HCT116 (cell line): ENCODE measurements around the gene MICAL1. TPM values are rescaled to one million over a fixed set of nuclear protein-coding genes. Genes with fewer than 3 reads are reported as not detected.

Experiments
- ATAC-seq: fragments of 200-7000 bp; cut with Tn5 transposase; 2 replicates; pipeline ENCODE4 v1.9.1; 2020; ENCODE audit warnings: mild to moderate bottlenecking, moderate library complexity
- BruUV-seq: library from RNA; stranded (reverse); fragments of 400-500 nt; replicated peaks from 2 replicates; lab custom pipeline; 2021; lab: Mats Ljungman, UMichigan
- CTCF ChIA-PET: fragments of 300-600 bp; sonication (Branson Sonifier 250); formaldehyde crosslinking; loops from one replicate; lab custom pipeline; 2021; ENCODE audit warnings: antibody characterized with exemption; lab: Charles Lee
- POLR2A ChIA-PET: fragments of 300-600, 350-600 bp; sonication (Branson Sonifier 250); formaldehyde crosslinking; loops from one replicate; lab custom pipeline; 2021; ENCODE audit warnings: antibody characterized with exemption; lab: Charles Lee
- RAD21 ChIA-PET, 2 experiments: fragments of 300-600 bp; sonication (Branson Sonifier 250); formaldehyde crosslinking; loops; one replicate each; lab custom pipeline; 2023; ENCODE audit warnings: low total read pairs in 2 of 2; ENCODE audit not compliant: uncharacterized antibody in 2 of 2, unreplicated experiment in 2 of 2, low non-redundant PET in 1 of 2; lab: Charles Lee
- DNase-seq: peaks from one replicate; pipeline ENCODE4 v3.0.0-alpha.2; 2010; ENCODE audit warnings: low read depth, low spot score
- H2AFZ ChIP-seq: fragments of 200-600 bp; shearing (Covaris generic), sonication (generic); 2 replicates; pipeline ENCODE4 v1.6.1; 2017; ENCODE audit warnings: low read depth, mixed run types, mixed read lengths, antibody characterized with exemption, low read length; ENCODE audit not compliant: poor library complexity, severe bottlenecking
- H3K27ac ChIP-seq: 2 replicates; pipeline ENCODE4 v1.5.1; 2012; ENCODE audit warnings: low read depth, low read length
- H3K27me3 ChIP-seq: fragments of 200-600 bp; sonication (generic); 2 replicates; pipeline ENCODE4 v1.6.1; 2016; ENCODE audit warnings: mixed run types, low read length, mixed read lengths; ENCODE audit not compliant: insufficient read depth
- H3K36me3 ChIP-seq, 2 experiments: fragments of 200-500 bp in 1 of 2; fragments of 200-600 bp in 1 of 2; sonication (Bioruptor generic) in 1 of 2; sonication (generic) in 1 of 2; 2 replicates each; pipeline versions ENCODE4 v1.5.1 to v1.6.1; 2014 to 2016; ENCODE audit warnings: low read length in 2 of 2, inconsistent platforms in 1 of 2, mixed read lengths in 1 of 2, mixed run types in 1 of 2; ENCODE audit not compliant: insufficient read depth in 2 of 2, control insufficient read depth in 1 of 2
- H3K4me1 ChIP-seq, 2 experiments: fragments of 200-600 bp in 1 of 2; sonication (generic) in 1 of 2; 2 replicates each; pipeline versions ENCODE4 v1.5.1 to v1.6.1; 2012 to 2017; ENCODE audit warnings: low read length in 2 of 2, inconsistent platforms in 1 of 2, mild to moderate bottlenecking in 1 of 2, mixed read lengths in 1 of 2, mixed run types in 1 of 2, moderate library complexity in 1 of 2; ENCODE audit not compliant: insufficient read depth in 2 of 2, control insufficient read depth in 1 of 2
- H3K4me2 ChIP-seq: fragments of 200-600 bp; sonication (generic); 2 replicates; pipeline ENCODE4 v1.6.1; 2017; ENCODE audit warnings: mixed run types, low read length, mixed read lengths
- H3K4me3 ChIP-seq, 2 experiments: fragments of 200-600 bp in 1 of 2; sonication (generic) in 1 of 2; replicated peaks in 1 of 2; 2 replicates each; pipeline ENCODE4 v1.5.1; 2011 to 2016; ENCODE audit warnings: low read length in 2 of 2, control low read depth in 1 of 2, low read depth in 1 of 2, mild to moderate bottlenecking in 1 of 2, mixed read lengths in 1 of 2, mixed run types in 1 of 2
- H3K79me2 ChIP-seq: fragments of 200-600 bp; sonication (generic); 2 replicates; pipeline ENCODE4 v1.6.1; 2017; ENCODE audit warnings: mild to moderate bottlenecking, mixed run types, low read length, moderate library complexity, mixed read lengths; ENCODE audit not compliant: insufficient read depth
- H3K9ac ChIP-seq: fragments of 200-600 bp; sonication (generic); 2 replicates; pipeline ENCODE4 v1.6.1; 2016; ENCODE audit warnings: low read length, mixed read lengths
- H3K9me2 ChIP-seq: fragments of 200-600 bp; sonication (generic), shearing (Covaris generic); 2 replicates; pipeline ENCODE4 v1.6.1; 2017; ENCODE audit warnings: mixed run types, mild to moderate bottlenecking, moderate library complexity; ENCODE audit not compliant: insufficient read depth
- H3K9me3 ChIP-seq, 2 experiments: fragments of 200-500 bp in 1 of 2; fragments of 200-600 bp in 1 of 2; sonication (Bioruptor generic) in 1 of 2; sonication (generic) in 1 of 2; 2 replicates each; pipeline ENCODE4 v1.6.1; 2014 to 2017; ENCODE audit warnings: low read length in 2 of 2, mixed read lengths in 2 of 2, inconsistent platforms in 1 of 2, low read depth in 1 of 2, mild to moderate bottlenecking in 1 of 2, mixed run types in 1 of 2, moderate library complexity in 1 of 2; ENCODE audit not compliant: control insufficient read depth in 1 of 2, insufficient read depth in 1 of 2
- H4K20me1 ChIP-seq: fragments of 200-600 bp; sonication (generic), shearing (Covaris generic); 2 replicates; pipeline ENCODE4 v1.6.1; 2017; ENCODE audit warnings: mixed run types, mild to moderate bottlenecking, moderate library complexity; ENCODE audit not compliant: insufficient read depth
- CBX3 ChIP-seq: IDR thresholded peaks from 2 replicates; pipeline ENCODE4 v1.6.1; 2012; ENCODE audit warnings: low read depth
- CEBPB ChIP-seq: IDR thresholded peaks from 2 replicates; pipeline ENCODE4 v1.6.1; 2012; ENCODE audit warnings: low read depth
- ELF1 ChIP-seq: IDR thresholded peaks from 2 replicates; pipeline ENCODE4 v1.6.1; 2012; ENCODE audit warnings: low read depth, borderline replicate concordance
- EZH2 ChIP-seq: fragments of 200-600 bp; sonication (generic); IDR thresholded peaks from 2 replicates; pipeline ENCODE4 v1.6.1; 2017; ENCODE audit warnings: antibody characterized with exemption, mixed run types
- POLR2A ChIP-seq: IDR thresholded peaks from 2 replicates; pipeline ENCODE4 v1.7.0; 2011; ENCODE audit warnings: borderline replicate concordance; ENCODE audit not compliant: insufficient read depth, insufficient read length; ENCODE audit errors: extremely low read depth
- RAD21 ChIP-seq: IDR thresholded peaks from 2 replicates; pipeline ENCODE4 v1.6.1; 2012; ENCODE audit warnings: low read depth, mild to moderate bottlenecking
- SIN3A ChIP-seq: IDR thresholded peaks from 2 replicates; pipeline ENCODE4 v1.6.1; 2012; ENCODE audit warnings: low read depth
- ZFX ChIP-seq: fragments of 450-650 bp; IDR thresholded peaks from 2 replicates; pipeline ENCODE4 v1.6.1; 2017
- ZNF274 ChIP-seq: fragments of 200-500 bp; sonication (Bioruptor generic); IDR thresholded peaks from 2 replicates; pipeline ENCODE4 v1.6.1; 2014; ENCODE audit warnings: mild to moderate bottlenecking, low read depth, low read length, inconsistent platforms
- intact Hi-C: fragments of 100-400 bp; cut with micrococcal nuclease; formaldehyde crosslinking; loops from 2 replicates; pipeline ENCODE4 v1.10.0; 2022
- total RNA-seq: library from RNA; stranded (reverse); gene quantifications from one replicate; pipeline ENCODE4 v1.2.1, GENCODE V29; 2021; ENCODE audit not compliant: unreplicated experiment
- TF ChIP-seq, protein P1 (sequence below): IDR thresholded peaks from 2 replicates; pipeline ENCODE4 v1.6.1; 2012
- TF ChIP-seq, protein P2 (sequence below): IDR thresholded peaks from 2 replicates; pipeline ENCODE4 v1.6.1; 2012
- TF ChIP-seq, protein P3 (sequence below), 3 experiments: fragments of 200-600 bp in 1 of 3; sonication (generic) in 1 of 3; IDR thresholded peaks in 2 of 3; conservative IDR thresholded peaks in 1 of 3; 2 replicates each; pipeline ENCODE4 v1.5.1; 2012 to 2017; ENCODE audit warnings: low read depth in 2 of 3, low read length in 2 of 3, antibody characterized with exemption in 1 of 3, borderline replicate concordance in 1 of 3, control low read depth in 1 of 3, mild to moderate bottlenecking in 1 of 3, mixed read lengths in 1 of 3, mixed run types in 1 of 3, moderate library complexity in 1 of 3; ENCODE audit not compliant: insufficient read depth in 1 of 3
- TF ChIP-seq, protein P4 (sequence below): IDR thresholded peaks from 2 replicates; pipeline ENCODE4 v1.6.1; 2012; ENCODE audit warnings: low read depth

The MICAL1 gene
- total RNA-seq, 1 experiment from 2014 or later, result 23.9 TPM

DNA sequence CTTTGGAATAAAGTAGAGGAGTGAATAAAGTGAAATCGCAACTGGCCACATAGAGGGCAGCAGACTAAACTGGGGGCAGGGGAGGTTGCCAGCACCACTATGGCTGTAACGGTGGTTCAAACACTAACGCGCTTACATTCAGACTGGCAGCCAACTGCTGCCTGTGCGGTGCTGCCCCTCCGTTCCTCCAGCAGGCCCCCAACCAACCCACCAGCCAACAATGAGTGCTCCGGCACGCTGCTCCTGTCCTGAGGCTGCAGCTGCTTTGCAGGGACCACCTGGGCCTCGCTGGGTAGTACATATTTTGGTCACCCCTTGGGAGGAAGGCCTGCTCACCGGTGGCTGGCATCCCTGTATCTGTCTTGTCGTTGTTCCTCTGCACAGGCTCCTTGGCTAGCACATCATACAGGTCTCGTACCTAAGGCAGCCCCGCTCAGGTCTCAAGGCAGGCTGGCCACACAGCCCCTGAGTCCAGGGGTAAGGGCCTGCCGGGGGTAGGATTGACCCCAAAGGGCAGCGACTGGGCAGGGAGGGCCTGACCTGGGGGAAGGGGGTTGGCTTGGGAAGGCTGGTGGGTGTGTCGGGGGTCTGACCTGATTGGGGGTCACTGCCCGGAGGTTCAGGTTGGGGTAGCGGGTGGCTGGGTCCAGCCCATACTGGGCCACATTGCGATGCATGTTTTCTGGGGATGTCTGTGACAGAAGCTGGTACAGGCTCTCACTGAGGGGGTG, 6.3 kb downstream of the MICAL1 start:
- peaks cover 2 to 5% of the 10 kb centered on the region in 2 experiments; a peak in 2 of 4 replicates for H3K36me3 ChIP-seq
- BruUV-seq, result no TSS peak
- CTCF ChIA-PET, result no interaction called here
- no peak for DNase-seq
- H3K9me2 ChIP-seq, result no peaks in the 10 kb centered on the region
- TF ChIP-seq, protein P1, sequence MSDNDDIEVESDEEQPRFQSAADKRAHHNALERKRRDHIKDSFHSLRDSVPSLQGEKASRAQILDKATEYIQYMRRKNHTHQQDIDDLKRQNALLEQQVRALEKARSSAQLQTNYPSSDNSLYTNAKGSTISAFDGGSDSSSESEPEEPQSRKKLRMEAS, result no peak
- TF ChIP-seq ZNF274, result no peak
- TF ChIP-seq POLR2A, result no peak
- TF ChIP-seq, protein P2, sequence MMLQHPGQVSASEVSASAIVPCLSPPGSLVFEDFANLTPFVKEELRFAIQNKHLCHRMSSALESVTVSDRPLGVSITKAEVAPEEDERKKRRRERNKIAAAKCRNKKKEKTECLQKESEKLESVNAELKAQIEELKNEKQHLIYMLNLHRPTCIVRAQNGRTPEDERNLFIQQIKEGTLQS, result no peak
- TF ChIP-seq, protein P3, sequence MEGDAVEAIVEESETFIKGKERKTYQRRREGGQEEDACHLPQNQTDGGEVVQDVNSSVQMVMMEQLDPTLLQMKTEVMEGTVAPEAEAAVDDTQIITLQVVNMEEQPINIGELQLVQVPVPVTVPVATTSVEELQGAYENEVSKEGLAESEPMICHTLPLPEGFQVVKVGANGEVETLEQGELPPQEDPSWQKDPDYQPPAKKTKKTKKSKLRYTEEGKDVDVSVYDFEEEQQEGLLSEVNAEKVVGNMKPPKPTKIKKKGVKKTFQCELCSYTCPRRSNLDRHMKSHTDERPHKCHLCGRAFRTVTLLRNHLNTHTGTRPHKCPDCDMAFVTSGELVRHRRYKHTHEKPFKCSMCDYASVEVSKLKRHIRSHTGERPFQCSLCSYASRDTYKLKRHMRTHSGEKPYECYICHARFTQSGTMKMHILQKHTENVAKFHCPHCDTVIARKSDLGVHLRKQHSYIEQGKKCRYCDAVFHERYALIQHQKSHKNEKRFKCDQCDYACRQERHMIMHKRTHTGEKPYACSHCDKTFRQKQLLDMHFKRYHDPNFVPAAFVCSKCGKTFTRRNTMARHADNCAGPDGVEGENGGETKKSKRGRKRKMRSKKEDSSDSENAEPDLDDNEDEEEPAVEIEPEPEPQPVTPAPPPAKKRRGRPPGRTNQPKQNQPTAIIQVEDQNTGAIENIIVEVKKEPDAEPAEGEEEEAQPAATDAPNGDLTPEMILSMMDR (IDR thresholded peaks at IDR 0.05 in 2 of 3, conservative IDR thresholded peaks at IDR 0.05 in 1 of 3; ENCODE audit: borderline replicate concordance in 1 of 3, insufficient read depth in 1 of 3, low read depth in 2 of 3, low read length in 2 of 3), result no peak
- no peak for TF ChIP-seq ELF1
- no peak for TF ChIP-seq CEBPB
- no peak for TF ChIP-seq RAD21
- TF ChIP-seq EZH2, result no peak
- TF ChIP-seq CBX3, result no peak
- no peak for TF ChIP-seq SIN3A
- TF ChIP-seq ZFX, result no peak
- TF ChIP-seq, protein P4, sequence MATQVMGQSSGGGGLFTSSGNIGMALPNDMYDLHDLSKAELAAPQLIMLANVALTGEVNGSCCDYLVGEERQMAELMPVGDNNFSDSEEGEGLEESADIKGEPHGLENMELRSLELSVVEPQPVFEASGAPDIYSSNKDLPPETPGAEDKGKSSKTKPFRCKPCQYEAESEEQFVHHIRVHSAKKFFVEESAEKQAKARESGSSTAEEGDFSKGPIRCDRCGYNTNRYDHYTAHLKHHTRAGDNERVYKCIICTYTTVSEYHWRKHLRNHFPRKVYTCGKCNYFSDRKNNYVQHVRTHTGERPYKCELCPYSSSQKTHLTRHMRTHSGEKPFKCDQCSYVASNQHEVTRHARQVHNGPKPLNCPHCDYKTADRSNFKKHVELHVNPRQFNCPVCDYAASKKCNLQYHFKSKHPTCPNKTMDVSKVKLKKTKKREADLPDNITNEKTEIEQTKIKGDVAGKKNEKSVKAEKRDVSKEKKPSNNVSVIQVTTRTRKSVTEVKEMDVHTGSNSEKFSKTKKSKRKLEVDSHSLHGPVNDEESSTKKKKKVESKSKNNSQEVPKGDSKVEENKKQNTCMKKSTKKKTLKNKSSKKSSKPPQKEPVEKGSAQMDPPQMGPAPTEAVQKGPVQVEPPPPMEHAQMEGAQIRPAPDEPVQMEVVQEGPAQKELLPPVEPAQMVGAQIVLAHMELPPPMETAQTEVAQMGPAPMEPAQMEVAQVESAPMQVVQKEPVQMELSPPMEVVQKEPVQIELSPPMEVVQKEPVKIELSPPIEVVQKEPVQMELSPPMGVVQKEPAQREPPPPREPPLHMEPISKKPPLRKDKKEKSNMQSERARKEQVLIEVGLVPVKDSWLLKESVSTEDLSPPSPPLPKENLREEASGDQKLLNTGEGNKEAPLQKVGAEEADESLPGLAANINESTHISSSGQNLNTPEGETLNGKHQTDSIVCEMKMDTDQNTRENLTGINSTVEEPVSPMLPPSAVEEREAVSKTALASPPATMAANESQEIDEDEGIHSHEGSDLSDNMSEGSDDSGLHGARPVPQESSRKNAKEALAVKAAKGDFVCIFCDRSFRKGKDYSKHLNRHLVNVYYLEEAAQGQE, result no peak
- TF ChIP-seq, all 23 proteins: peak for 0
- Histone ChIP-seq H3K27me3 (no peaks in the 10 kb centered on the region), H3K27ac (no peak overlapping the region), H3K9me3 (no peaks in the 10 kb centered on the region), H3K9ac (no peak overlapping the region), H3K79me2 (no peaks in the 10 kb centered on the region), H3K4me1 (peaks cover 0 to 3% of the 10 kb centered on the region in 2 experiments; a peak in 1 of 4 replicates), H4K20me1 (no peaks in the 10 kb centered on the region), H3K4me2 (no peak overlapping the region), H2AFZ (no peak overlapping the region), H3K4me3 (no peak overlapping the region)
- POLR2A ChIA-PET, result no interaction called here
- intact Hi-C loops, result no loop called here
- RAD21 ChIA-PET, result no interaction called here
- ATAC-seq, result no peak
